ENCODE measurements around the gene LRFN2. TPM values are rescaled to one million over a fixed set of nuclear protein-coding genes. Genes with fewer than 3 reads are reported as not detected.

LRFN2 gene
- polyA plus RNA-seq, 3 donors = not detected

DNA sequence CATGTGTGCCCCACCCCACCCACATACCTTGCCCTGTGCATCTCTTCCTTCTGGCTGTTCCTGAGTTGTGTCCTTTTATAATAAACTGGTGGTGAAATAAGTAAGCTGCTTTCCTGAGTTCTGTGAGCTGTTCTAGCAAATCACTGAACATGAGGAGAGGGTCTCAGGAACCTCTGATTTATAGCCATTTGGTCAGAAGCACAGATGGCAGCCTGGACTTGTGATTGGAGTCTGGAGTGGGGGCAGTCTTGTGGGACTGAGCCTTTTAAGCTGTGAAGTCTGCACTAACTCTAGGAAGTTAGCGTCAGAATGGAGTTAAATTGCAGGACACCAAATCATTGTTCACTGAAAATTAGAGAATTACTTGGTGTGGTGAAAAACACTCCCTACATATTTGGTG is 245.4 kb downstream of the LRFN2 start:
- no peaks in the 10 kb centered on the region for H3K9me3 Mint-ChIP-seq
- no peaks in the 10 kb centered on the region for H3K36me3 ChIP-seq (replicated peaks in 1 of 2; ENCODE audit: control insufficient read depth in 1 of 2, insufficient read depth in 2 of 2, low read length in 2 of 2)
- no peak overlapping the region for H2AFZ ChIP-seq (ENCODE audit: insufficient read depth, low read depth, low read length, poor library complexity, severe bottlenecking)
- H3K27ac ChIP-seq (ENCODE audit: low read depth in 1 of 2, low read length in 2 of 2) = no peak overlapping the region
- H3K4me3 ChIP-seq (replicated peaks in 1 of 3; ENCODE audit: low read depth in 2 of 3, low read length in 3 of 3) = no peak overlapping the region
- H3K79me2 ChIP-seq (ENCODE audit: insufficient read depth, low read length) = no peaks in the 10 kb centered on the region
- H3K4me1 Mint-ChIP-seq = no peaks in the 10 kb centered on the region
- WGBS (ENCODE audit: insufficient coverage) = no CpG with 5 or more reads among the region's 1 CpG
- no peak overlapping the region for H3K9ac ChIP-seq (ENCODE audit: insufficient read depth, low read length, poor library complexity, severe bottlenecking)
- H3K36me3 Mint-ChIP-seq = no peaks in the 10 kb centered on the region
- H3K9me3 ChIP-seq (replicated peaks in 1 of 2; ENCODE audit: control insufficient read depth in 1 of 2, insufficient read depth in 1 of 2, low read length in 2 of 2) = no peaks in the 10 kb centered on the region
- DNase-seq = no peak
- H3K27me3 ChIP-seq (ENCODE audit: control insufficient read depth in 2 of 2, insufficient read depth in 2 of 2, low read length in 2 of 2) = no peaks in the 10 kb centered on the region
- no peak overlapping the region for H3K4me3 Mint-ChIP-seq
- no peaks in the 10 kb centered on the region for H3K4me1 ChIP-seq (ENCODE audit: control insufficient read depth in 1 of 2, insufficient read depth in 2 of 2, low read length in 2 of 2)
- H4K20me1 ChIP-seq (ENCODE audit: insufficient read depth, low read length) = no peaks in the 10 kb centered on the region
- TF ChIP-seq CTCF (IDR thresholded peaks at IDR 0.05) = no peak
- H3K4me2 ChIP-seq (replicated peaks; ENCODE audit: extremely low read depth, low read length, poor library complexity, severe bottlenecking) = no peak overlapping the region
- no peak overlapping the region for H3K27ac Mint-ChIP-seq
- intact Hi-C loops (cut with micrococcal nuclease) = no loop called here
- peaks cover 3 to 12% (median 8%) of the 10 kb centered on the region in 3 donors for H3K27me3 Mint-ChIP-seq (ENCODE audit: low read depth in 3 of 3)

Small RNAs within 50 kb of the gene (small RNA-seq; reads per million reads assigned to genes)
- gene RNU6-250P (ENCODE audit: insufficient read length, low read depth) = not detected

Data from CD14-positive monocyte (primary cell).